GM10266 (cell line): ENCODE results near the gene OSMR.
A peak's percentile ranks its signal among the peaks of the same experiment; 100 is the strongest.

Experiments used
- DNase-seq: peaks from one replicate; pipeline ENCODE4 v3.0.0; 2012; ENCODE audit errors: extremely low spot score
- TF ChIP-seq, protein P1 (sequence below): IDR thresholded peaks from 2 replicates; pipeline ENCODE4 v1.5.1; 2012; ENCODE audit warnings: mild to moderate bottlenecking, low read depth; ENCODE audit not compliant: control insufficient read depth, insufficient read depth; ENCODE audit errors: missing control alignments

The OSMR gene

DNA sequence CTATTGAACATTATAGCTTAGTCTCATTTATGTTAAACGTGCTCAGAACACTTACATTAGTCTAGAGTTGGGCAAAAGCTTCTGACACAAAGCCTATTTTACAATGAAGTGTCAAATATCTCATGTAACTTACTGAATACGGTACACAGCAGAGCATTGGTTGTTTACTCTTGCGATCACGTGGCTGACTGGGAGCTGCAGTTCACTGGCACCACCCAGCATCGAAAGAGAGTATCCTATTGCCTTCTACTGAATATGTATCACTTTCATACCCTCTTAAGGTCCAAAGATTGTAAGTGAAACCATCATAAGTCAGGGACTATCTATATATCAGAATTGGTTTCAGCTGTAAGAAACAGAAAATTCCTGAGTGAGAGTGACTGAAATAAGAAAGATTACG is 42.6 kb upstream of the OSMR start:
- DNase-seq, result no peak
- TF ChIP-seq, protein P1, sequence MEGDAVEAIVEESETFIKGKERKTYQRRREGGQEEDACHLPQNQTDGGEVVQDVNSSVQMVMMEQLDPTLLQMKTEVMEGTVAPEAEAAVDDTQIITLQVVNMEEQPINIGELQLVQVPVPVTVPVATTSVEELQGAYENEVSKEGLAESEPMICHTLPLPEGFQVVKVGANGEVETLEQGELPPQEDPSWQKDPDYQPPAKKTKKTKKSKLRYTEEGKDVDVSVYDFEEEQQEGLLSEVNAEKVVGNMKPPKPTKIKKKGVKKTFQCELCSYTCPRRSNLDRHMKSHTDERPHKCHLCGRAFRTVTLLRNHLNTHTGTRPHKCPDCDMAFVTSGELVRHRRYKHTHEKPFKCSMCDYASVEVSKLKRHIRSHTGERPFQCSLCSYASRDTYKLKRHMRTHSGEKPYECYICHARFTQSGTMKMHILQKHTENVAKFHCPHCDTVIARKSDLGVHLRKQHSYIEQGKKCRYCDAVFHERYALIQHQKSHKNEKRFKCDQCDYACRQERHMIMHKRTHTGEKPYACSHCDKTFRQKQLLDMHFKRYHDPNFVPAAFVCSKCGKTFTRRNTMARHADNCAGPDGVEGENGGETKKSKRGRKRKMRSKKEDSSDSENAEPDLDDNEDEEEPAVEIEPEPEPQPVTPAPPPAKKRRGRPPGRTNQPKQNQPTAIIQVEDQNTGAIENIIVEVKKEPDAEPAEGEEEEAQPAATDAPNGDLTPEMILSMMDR, result no peak

DNA sequence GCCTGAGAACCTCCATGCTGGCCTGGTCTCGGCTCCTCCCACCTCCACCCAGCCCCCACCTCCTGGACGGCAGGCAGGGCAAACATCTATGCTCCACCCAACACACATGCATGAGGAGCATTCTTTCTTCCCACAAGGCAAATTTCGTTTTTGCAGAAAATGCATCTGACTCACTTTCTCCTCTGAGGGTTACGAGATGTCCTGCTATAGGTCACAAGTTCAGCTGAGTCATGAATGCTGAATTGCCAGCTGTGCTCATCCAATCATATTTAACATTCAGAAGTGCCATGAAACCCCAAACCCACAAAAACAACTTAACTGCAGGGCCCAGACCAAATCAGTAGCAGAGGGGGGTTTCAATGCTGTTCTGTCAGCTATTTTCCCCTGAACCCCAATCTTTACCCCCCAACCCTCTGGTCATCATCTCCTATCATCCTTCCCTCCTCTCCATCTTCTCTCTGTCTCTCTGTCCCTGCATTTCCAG is 39.0 kb upstream of the OSMR start:
- TF ChIP-seq, protein P1, result no peak
- no peak for DNase-seq

DNA sequence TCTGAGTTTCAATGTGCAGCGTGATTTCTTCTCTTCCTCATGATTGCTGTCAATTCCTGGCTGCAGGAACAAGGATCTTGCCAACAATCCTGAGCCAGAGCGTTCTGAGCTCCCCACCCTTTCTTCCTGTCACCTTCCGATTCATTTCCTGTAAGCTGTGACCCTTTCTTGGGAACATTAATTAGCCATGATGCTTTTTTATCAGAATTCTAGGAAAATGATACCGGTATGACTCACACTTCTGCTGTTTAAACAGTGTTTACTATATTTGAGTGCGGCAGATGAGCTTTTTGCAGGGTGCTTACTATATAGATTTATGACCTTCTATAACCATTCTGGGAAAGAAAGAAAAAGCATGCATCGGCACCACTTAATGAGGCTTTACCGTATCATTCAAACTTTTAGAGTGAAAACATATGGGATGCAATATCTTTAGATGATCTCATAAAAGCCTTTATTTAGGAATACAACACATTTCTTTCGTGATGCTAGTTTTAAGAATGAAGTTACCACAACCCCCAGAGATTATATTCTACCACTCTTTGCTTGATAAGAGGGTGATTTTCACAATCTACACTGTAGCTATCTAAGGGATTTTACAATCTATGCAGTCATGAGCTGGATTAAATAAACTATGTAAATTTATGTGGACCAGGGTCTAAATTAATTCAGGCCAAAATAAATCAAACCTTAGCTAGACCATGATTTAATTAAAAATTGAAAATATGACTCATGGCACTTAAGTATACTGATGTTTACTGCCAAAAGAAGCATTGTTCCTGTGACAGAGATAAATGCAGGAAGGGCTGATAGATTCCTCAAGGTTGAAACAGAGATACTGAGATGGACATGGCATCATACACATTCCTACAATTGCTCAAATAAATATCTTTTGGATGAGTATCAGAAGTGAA is 38.0 kb upstream of the OSMR start:
- no peak for DNase-seq
- TF ChIP-seq, protein P1, result no peak

DNA sequence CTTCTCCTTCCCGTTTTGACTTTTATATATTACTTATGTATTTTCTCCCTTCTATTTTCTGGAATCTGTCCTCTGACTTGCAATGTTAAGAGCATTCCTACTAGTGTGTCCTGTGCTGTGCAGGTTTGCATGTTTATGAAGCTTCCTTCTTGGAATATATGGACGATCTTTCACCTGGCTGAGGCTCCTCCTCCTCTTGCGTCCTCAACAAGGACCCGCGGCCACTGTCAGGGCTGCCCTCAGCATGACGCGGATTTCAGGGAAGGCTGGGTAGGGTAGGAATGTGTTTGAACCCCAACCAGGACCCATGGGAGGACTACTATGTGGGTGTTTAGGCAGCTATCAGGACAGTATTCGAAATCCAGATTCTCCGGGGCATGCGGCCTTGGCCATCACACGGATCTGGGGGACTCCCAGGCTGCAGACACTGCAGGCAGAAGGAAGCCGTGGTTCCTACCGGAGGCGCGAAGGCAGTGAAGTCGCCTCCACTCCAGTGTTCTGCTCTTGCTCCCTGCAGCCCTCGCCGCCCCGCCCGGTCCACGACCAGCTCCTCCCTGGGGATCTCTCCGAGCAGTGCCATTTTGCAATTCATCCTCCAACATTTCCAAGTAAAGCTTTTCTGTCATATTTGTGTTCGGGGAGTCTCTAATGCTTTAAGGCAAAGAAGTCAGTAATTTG is 37.0 kb upstream of the OSMR start:
- TF ChIP-seq, protein P1, result no peak
- no peak for DNase-seq

DNA sequence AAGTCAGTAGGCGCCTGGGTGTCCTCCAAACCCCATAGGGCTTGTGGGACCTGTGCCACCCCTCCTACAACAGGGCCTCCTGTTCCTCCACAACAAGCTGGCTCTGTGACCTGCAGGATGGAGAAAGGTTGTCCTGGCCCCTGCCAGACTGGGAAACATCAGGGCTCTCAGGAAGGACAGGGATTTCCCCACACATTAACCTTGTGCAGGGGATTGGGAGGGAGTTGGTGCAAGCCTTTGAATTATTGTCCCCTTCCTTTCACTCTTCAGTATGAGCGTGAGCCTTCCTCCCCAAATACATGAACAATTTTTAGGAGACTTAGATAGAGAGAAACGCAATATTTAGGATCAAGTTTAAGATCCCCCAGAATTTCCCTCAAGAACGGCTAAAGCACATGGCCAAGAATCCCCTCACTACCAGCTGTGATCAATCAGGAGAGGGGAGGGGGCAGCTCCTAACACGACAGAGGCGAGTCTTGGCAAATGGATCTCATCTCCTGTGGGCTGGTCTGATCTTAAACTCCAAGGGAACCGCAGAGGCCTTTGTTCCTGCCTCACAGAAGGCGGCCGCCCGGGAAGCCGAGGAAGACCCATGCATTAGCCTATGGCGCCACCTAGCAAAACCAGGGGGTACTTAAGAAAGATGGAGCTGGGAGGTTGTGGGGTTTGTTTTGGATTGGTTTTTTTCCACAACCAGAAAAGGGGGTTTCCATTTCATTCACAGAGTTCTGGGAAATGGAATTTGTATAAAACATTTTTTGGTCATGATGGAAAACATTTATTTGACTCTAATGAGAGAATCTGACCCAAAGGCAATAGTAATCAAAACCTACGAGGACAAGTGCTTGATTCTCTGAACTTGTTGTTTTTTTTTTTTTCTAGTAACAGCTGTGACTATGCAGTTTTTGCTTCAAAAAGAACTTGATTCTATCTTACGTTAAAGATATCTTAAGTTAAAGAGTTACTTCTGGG is 36.1 kb upstream of the OSMR start:
- peak; percentile 72 for DNase-seq
- TF ChIP-seq, protein P1, result peak; percentile 64

DNA sequence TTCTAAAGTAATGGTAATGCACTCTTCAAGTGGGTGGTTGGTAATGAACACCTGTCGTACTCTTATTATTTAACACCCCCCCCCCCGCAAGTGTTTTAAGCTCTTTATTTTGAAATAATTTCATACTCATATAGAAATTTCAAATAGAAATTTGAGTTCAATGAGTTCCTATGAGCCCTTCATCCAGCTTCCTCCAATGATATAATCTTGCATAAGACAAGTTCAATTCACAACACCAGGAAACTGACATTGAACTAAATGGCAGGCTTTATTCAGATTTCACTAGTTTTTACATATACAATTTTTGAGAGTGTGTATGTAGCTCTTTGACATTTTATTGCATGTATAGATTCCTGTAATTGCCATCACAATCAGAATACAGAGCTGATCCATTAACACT is 30.9 kb upstream of the OSMR start:
- no peak for DNase-seq
- TF ChIP-seq, protein P1, result no peak
